Lower lobe of right lung (tissue), 2 donors: ENCODE measurements around the gene SIGLEC7. TPM values are rescaled to one million over a fixed set of nuclear protein-coding genes. Genes with fewer than 3 reads are reported as not detected.

Source experiments
- ATAC-seq, 2 donors: fragments of 200-7000 bp; cut with Tn5 transposase; one replicate each; pipeline ENCODE4 v1.9.1; 2020 to 2022; ENCODE audit warnings: mild to moderate bottlenecking in 2 of 2, moderate library complexity in 2 of 2
- DNase-seq: peaks from one replicate; pipeline ENCODE4 v3.0.0-alpha.2; 2020
- H3K27ac ChIP-seq: fragments of 200-600 bp; one replicate; pipeline ENCODE4 v1.8.0; 2022
- H3K27me3 ChIP-seq: fragments of 200-600 bp; one replicate; pipeline ENCODE4 v1.8.0; 2022; ENCODE audit warnings: low read depth
- H3K36me3 ChIP-seq: fragments of 200-600 bp; one replicate; pipeline ENCODE4 v1.8.0; 2022; ENCODE audit warnings: mild to moderate bottlenecking
- H3K4me1 ChIP-seq: fragments of 200-600 bp; one replicate; pipeline ENCODE4 v1.8.0; 2022
- H3K4me3 ChIP-seq: fragments of 200-600 bp; one replicate; pipeline ENCODE4 v1.8.0; 2022; ENCODE audit warnings: mild to moderate bottlenecking
- H3K9me3 ChIP-seq: fragments of 200-600 bp; one replicate; pipeline ENCODE4 v1.8.0; 2022
- CTCF ChIP-seq: fragments of 200-600 bp; IDR thresholded peaks from one replicate; pipeline ENCODE4 v1.8.0; 2022; ENCODE audit warnings: antibody characterized with exemption, mild to moderate bottlenecking
- intact Hi-C: fragments of 100-400 bp; cut with DNase I; formaldehyde crosslinking; loops from one replicate; pipeline ENCODE4 v1.11.0; 2022
- total RNA-seq: library from RNA; stranded (reverse); fragmentation: NEBNext Ultra II Directional; extraction: Animal tissue kit (Norgen Biotek cat#: 25700); gene quantifications from one replicate; pipeline ENCODE4 v1.2.1, GENCODE V29; 2021
- donor health status: DM: no; HTN: yes; CAD: no; lungs with severe emphysema.

The SIGLEC7 gene
- total RNA-seq, 1 donor from 2014 or later, result 10.0 TPM

- TF ChIP-seq CTCF, result no peak
- DNase-seq (no peak), ATAC-seq (no peak)
- Histone ChIP-seq H3K36me3 (no peaks in the 10 kb centered on the region), H3K9me3 (no peaks in the 10 kb centered on the region), H3K27me3 (peaks cover 28% of the 10 kb centered on the region), H3K27ac (no peak overlapping the region), H3K4me3 (no peak overlapping the region), H3K4me1 (no peaks in the 10 kb centered on the region)
- intact Hi-C loops, result no loop called here
Observed at GRCh38 chr19:51187395-51188226, 45.5 kb downstream of the SIGLEC7 start.

GRCh38 chr19:51188227-51188559 lies 46.1 kb downstream of the SIGLEC7 start:
- Histone ChIP-seq H3K27me3 (peaks cover 28% of the 10 kb centered on the region), H3K27ac (no peak overlapping the region), H3K36me3 (no peaks in the 10 kb centered on the region), H3K4me3 (no peak overlapping the region), H3K9me3 (no peaks in the 10 kb centered on the region), H3K4me1 (no peaks in the 10 kb centered on the region)
- no peak for ATAC-seq
- TF ChIP-seq CTCF, result no peak
- no peak for DNase-seq
- intact Hi-C loops, result no loop called here

- ATAC-seq, result no peak
- no peak for TF ChIP-seq CTCF
Observed at GRCh38 chr19:51192689-51193088, 50.6 kb downstream of the SIGLEC7 start.

GRCh38 chr19:51194527-51195315 lies 52.6 kb downstream of the SIGLEC7 start:
- intact Hi-C loops, result no loop called here
- ATAC-seq (no peak), DNase-seq (no peak)
- no peaks in the 10 kb centered on the region for H3K36me3 ChIP-seq
- peaks cover 14% of the 10 kb centered on the region for H3K27me3 ChIP-seq
- no peak overlapping the region for H3K27ac ChIP-seq
- no peak overlapping the region for H3K4me3 ChIP-seq
- TF ChIP-seq CTCF, result no peak
- H3K4me1 ChIP-seq, result no peaks in the 10 kb centered on the region
- H3K9me3 ChIP-seq, result no peaks in the 10 kb centered on the region

More at GRCh38 chr19:51192689-51193088, 50.6 kb downstream of the SIGLEC7 start:
- H3K27me3 ChIP-seq, result no peaks in the 10 kb centered on the region
- no peak overlapping the region for H3K4me3 ChIP-seq
- intact Hi-C loops, result no loop called here
- no peak overlapping the region for H3K27ac ChIP-seq
- no peak for DNase-seq
- no peaks in the 10 kb centered on the region for H3K9me3 ChIP-seq
- H3K4me1 ChIP-seq, result no peaks in the 10 kb centered on the region
- no peaks in the 10 kb centered on the region for H3K36me3 ChIP-seq

- intact Hi-C loops, result no loop called here
Observed at GRCh38 chr19:51195316-51195586, 53.1 kb downstream of the SIGLEC7 start.

More at GRCh38 chr19:51195316-51195586, 53.1 kb downstream of the SIGLEC7 start:
- H3K4me3 ChIP-seq, result no peak overlapping the region
- H3K9me3 ChIP-seq, result no peaks in the 10 kb centered on the region
- no peak for DNase-seq
- no peaks in the 10 kb centered on the region for H3K4me1 ChIP-seq
- no peak for ATAC-seq
- no peaks in the 10 kb centered on the region for H3K36me3 ChIP-seq
- TF ChIP-seq CTCF, result no peak
- H3K27ac ChIP-seq, result no peak overlapping the region
- peaks cover 17% of the 10 kb centered on the region for H3K27me3 ChIP-seq
